Bone marrow (tissue), 2 donors: ENCODE measurements around the gene ZNF346.
"Not testable (repeated sequence)": the region's sequence is repeated elsewhere in the genome, so short reads cannot be mapped to it uniquely, and the experiment has no call there.

Source experiments
- DNase-seq, 2 donors: peaks; one replicate each; lab custom pipeline; 2025; lab: John Stamatoyannopoulos, UW

Gene ZNF346

GRCh38 chr5:177008716-177009115 is 13.8 kb upstream of the ZNF346 start:
- no peak for DNase-seq

GRCh38 chr5:177010153-177010552 is 12.3 kb upstream of the ZNF346 start:
- no peak for DNase-seq

GRCh38 chr5:177015156-177015555 is 7.3 kb upstream of the ZNF346 start:
- DNase-seq: no peak

GRCh38 chr5:177018341-177018740 is 4.2 kb upstream of the ZNF346 start:
- no peak for DNase-seq

- no peak for DNase-seq
Measured at GRCh38 chr5:177020033-177020432, 2.5 kb upstream of the ZNF346 start.

GRCh38 chr5:177023303-177023664 is 788 bp downstream of the ZNF346 start:
- no peak for DNase-seq

- no peak for DNase-seq
Measured at GRCh38 chr5:177024559-177024958, 2.1 kb downstream of the ZNF346 start.

GRCh38 chr5:177025101-177025601 is 2.7 kb downstream of the ZNF346 start:
- no peak for DNase-seq

- DNase-seq: no peak
Measured at GRCh38 chr5:177027665-177028064, 5.2 kb downstream of the ZNF346 start.

- no peak for DNase-seq
Measured at GRCh38 chr5:177029498-177029897, 7.0 kb downstream of the ZNF346 start.

GRCh38 chr5:177035976-177036375 is 13.5 kb downstream of the ZNF346 start:
- no peak for DNase-seq

- no peak for DNase-seq
Measured at GRCh38 chr5:177036443-177036842, 13.9 kb downstream of the ZNF346 start.

- no peak for DNase-seq
Measured at GRCh38 chr5:177036921-177037320, 14.4 kb downstream of the ZNF346 start.

- DNase-seq: no peak
Measured at GRCh38 chr5:177040814-177041420, 18.4 kb downstream of the ZNF346 start.

GRCh38 chr5:177041936-177042335 is 19.4 kb downstream of the ZNF346 start:
- no peak for DNase-seq

GRCh38 chr5:177043114-177043513 is 20.6 kb downstream of the ZNF346 start:
- DNase-seq: no peak

GRCh38 chr5:177043958-177044357 is 21.5 kb downstream of the ZNF346 start:
- DNase-seq: no peak

GRCh38 chr5:177044641-177045040 is 22.1 kb downstream of the ZNF346 start:
- DNase-seq: no peak

- no peak for DNase-seq
Measured at GRCh38 chr5:177045631-177046030, 23.1 kb downstream of the ZNF346 start.

GRCh38 chr5:177048531-177048930 is 26.0 kb downstream of the ZNF346 start:
- DNase-seq: not testable (repeated sequence)

- DNase-seq: no peak
Measured at GRCh38 chr5:177049285-177049684, 26.8 kb downstream of the ZNF346 start.

GRCh38 chr5:177064500-177065277 is 42.2 kb downstream of the ZNF346 start:
- DNase-seq: no peak

GRCh38 chr5:177065491-177065890 is 43.0 kb downstream of the ZNF346 start:
- no peak for DNase-seq

GRCh38 chr5:177066224-177066623 is 43.7 kb downstream of the ZNF346 start:
- no peak for DNase-seq
